GM12873 (cell line): ENCODE results near the gene KIR3DL1.
"Not testable (repeated sequence)": the region's sequence is repeated elsewhere in the genome, so short reads cannot be mapped to it uniquely, and the experiment has no call there.

Experiments used
- TF ChIP-seq, protein P1 (sequence below): IDR thresholded peaks from 2 replicates; pipeline ENCODE4 v1.5.1; 2012; ENCODE audit warnings: low read depth, mild to moderate bottlenecking, moderate library complexity, low read length, control low read depth; ENCODE audit not compliant: insufficient read depth; ENCODE audit errors: missing control alignments

Gene KIR3DL1

DNA sequence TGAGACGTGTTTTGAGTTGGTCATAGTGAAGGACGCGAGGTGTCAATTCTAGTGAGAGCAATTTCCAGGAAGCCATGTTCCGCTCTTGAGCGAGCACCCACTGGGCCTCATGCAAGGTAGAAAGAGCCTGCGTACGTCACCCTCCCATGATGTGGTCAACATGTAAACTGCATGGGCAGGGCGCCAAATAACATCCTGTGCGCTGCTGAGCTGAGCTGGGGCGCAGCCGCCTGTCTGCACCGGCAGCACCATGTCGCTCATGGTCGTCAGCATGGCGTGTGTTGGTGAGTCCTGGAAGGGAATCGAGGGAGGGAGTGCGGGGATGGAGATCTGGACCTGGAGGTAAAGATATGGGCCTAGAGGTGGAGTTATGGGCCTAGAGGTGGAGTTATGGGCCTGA is at the start of gene KIR3DL1:
TSS of gene KIR3DL1 (plus strand) at position 218 of the 400 bp plus-strand sequence.
- TF ChIP-seq, protein P1, sequence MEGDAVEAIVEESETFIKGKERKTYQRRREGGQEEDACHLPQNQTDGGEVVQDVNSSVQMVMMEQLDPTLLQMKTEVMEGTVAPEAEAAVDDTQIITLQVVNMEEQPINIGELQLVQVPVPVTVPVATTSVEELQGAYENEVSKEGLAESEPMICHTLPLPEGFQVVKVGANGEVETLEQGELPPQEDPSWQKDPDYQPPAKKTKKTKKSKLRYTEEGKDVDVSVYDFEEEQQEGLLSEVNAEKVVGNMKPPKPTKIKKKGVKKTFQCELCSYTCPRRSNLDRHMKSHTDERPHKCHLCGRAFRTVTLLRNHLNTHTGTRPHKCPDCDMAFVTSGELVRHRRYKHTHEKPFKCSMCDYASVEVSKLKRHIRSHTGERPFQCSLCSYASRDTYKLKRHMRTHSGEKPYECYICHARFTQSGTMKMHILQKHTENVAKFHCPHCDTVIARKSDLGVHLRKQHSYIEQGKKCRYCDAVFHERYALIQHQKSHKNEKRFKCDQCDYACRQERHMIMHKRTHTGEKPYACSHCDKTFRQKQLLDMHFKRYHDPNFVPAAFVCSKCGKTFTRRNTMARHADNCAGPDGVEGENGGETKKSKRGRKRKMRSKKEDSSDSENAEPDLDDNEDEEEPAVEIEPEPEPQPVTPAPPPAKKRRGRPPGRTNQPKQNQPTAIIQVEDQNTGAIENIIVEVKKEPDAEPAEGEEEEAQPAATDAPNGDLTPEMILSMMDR: not testable (repeated sequence)

DNA sequence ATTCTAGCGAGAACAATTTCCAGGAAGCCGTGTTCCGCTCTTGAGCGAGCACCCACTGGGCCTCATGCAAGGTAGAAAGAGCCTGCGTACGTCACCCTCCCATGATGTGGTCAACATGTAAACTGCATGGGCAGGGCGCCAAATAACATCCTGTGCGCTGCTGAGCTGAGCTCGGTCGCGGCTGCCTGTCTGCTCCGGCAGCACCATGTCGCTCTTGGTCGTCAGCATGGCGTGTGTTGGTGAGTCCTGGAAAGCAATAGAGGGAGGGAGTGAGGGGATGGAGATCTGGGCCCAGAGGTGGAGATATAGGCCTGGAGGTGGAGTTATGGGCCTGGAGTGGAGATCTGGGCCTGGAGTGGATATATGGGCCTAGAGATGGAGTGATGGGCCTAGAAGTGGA is 46.6 kb upstream of the KIR3DL1 start, which contains the start of gene KIR2DL1:
TSS of gene KIR2DL1 (plus strand) at position 148 of the 400 bp plus-strand sequence. CDS start at position 206, 58 bp downstream.
- TF ChIP-seq, protein P1: not testable (repeated sequence)

DNA sequence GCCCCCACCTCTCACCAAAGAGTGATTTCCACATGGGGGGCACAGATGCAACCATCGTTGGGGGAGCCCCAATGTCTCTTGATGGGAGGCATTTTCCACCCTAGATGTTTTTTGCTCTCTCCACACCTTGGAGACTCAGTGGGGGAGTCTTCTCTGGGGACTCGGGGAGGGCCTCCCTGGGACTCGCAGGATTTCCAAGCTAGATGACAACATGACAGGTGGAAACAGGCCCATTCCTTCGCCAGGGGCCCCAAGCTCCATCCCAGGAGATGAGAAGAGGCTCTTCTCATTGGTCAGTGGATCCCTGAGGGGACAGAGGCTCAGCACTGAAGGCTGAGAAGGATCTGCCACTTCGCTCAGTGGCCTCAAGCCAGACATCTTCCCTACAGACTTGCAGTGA is 25.6 kb upstream of the KIR3DL1 start:
- TF ChIP-seq, protein P1: no peak

DNA sequence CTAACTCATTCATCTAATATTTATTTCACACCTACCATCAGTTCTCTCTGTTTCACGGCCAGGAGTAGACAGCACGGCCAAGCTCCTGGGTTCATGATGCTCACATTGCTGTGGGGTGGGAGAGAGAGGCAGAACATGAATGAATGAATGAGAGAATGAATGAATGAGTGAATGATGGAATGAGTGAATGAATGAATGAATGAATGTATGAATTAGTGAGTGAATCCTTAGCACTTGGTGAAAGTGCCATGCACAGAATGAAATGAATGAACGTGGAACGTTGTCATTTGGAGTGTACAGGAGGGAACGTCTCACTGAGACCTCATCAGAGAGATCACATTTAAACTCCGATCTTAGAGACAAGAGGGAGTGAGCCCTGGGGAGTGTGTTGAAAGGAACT is 24.8 kb upstream of the KIR3DL1 start:
- TF ChIP-seq, protein P1: no peak

DNA sequence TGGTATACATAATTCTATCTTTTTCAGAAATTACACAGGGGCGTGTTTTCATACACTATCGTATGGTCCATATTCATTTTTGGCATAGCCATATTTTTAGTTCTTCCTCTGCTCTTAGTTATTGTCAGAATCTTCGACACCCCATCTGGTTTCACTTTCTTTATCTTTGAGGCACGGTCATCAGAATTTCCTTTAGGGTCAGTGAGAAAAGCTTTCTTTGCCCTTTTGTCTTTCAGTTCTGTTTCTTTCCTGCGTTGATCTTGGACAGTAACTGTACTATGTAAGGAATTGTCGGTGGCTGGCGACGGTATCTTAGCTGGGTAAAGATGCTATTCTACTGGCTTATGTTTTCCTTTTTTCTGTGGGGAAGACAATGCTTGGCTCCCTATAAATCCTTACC is 23.5 kb upstream of the KIR3DL1 start:
- TF ChIP-seq, protein P1: no peak

DNA sequence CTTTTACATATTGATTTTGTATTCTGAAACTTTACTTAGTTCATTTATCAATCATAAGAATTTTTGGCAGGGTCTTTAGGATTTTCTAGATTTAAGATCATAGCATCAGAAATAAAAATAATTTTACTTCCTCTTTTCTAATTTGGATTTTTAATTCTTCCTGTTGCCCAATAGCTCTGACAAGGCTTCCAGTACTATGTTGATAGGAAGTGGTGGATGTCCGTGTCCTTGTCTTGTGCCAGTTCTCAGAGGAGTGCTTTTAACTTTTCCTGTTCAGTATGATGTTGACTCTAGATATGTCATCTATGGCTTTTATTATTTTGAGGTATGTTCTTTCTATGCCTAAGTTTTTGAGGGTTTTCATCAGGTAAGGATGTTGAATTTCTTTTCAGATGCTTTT is 20.5 kb upstream of the KIR3DL1 start:
- TF ChIP-seq, protein P1: no peak

DNA sequence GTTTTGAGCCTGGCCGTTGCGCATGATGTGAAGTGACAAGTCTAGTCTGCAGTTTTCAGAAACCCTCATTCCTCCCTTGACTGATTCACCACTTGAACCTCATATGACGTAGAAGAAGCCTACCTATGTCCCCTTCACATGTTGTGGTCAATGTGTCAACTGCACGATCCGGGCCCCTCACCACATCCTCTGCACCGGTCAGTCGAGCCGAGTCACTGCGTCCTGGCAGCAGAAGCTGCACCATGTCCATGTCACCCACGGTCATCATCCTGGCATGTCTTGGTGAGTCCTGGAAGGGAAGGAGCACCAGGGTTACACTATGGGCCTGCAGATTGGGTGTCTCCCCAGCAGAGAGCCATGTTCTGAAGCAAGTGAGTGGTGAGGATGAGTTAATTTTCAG is 12.9 kb upstream of the KIR3DL1 start, which contains the start of gene KIR2DL4:
TSS of gene KIR2DL4 (plus strand) at position 201 of the 400 bp plus-strand sequence. CDS start at position 243, 42 bp downstream.
- TF ChIP-seq, protein P1: no peak
